CD4-positive, CD25-positive, alpha-beta regulatory T cell (primary cell): ENCODE data around the gene CCDC39. TPM values are rescaled to one million over a fixed set of nuclear protein-coding genes. Genes with fewer than 3 reads are reported as not detected.
"Not testable (repeated sequence)": the region's sequence is repeated elsewhere in the genome, so short reads cannot be mapped to it uniquely, and the experiment has no call there.

Experiments
- ATAC-seq, 2 donors: fragments of 150-1000 bp; cut with Tn5 transposase; one replicate each; pipeline ENCODE4 v1.10.0; 2021; ENCODE audit warnings: low read depth in 2 of 2, moderate number of reproducible peaks in 2 of 2, moderate library complexity in 1 of 2
- DNase-seq, 3 donors: peaks; one replicate each; pipeline versions ENCODE4 v3.0.0 to v3.0.0-alpha.2; 2012 to 2022; ENCODE audit warnings: mixed read lengths in 1 of 3
- H3K27ac ChIP-seq: one replicate; pipeline ENCODE4 v1.7.0; 2013; ENCODE audit warnings: mild to moderate bottlenecking, low read length; ENCODE audit not compliant: insufficient read depth, poor library complexity, severe bottlenecking
- H3K27me3 ChIP-seq: one replicate; pipeline ENCODE4 v1.7.0; 2013; ENCODE audit warnings: low read length; ENCODE audit not compliant: control insufficient read depth, insufficient read depth
- H3K36me3 ChIP-seq: one replicate; pipeline ENCODE4 v1.7.0; 2013; ENCODE audit warnings: mild to moderate bottlenecking, low read length, moderate library complexity; ENCODE audit not compliant: control insufficient read depth, insufficient read depth
- H3K4me1 ChIP-seq: 2 replicates; pipeline ENCODE4 v1.7.0; 2013; ENCODE audit warnings: mild to moderate bottlenecking, low read length; ENCODE audit not compliant: insufficient read depth, control insufficient read depth, poor library complexity, severe bottlenecking
- H3K4me3 ChIP-seq: one replicate; pipeline ENCODE4 v1.7.0; 2013; ENCODE audit warnings: low read depth, mild to moderate bottlenecking, low read length, moderate library complexity
- H3K9me3 ChIP-seq, 2 experiments: 1 replicate in 1 of 2; 2 replicates in 1 of 2; pipeline ENCODE4 v1.7.0; 2013; ENCODE audit warnings: low read length in 2 of 2, mild to moderate bottlenecking in 1 of 2, moderate library complexity in 1 of 2; ENCODE audit not compliant: control insufficient read depth in 2 of 2
- H3K27ac Mint-ChIP-seq, 3 donors: one replicate each; pipeline ENCODE4 v1.8.0; 2020 to 2022; ENCODE audit warnings: mild to moderate bottlenecking in 3 of 3, mixed read lengths in 3 of 3, moderate library complexity in 2 of 3
- H3K27me3 Mint-ChIP-seq: one replicate; pipeline ENCODE4 v1.8.0; 2022; ENCODE audit warnings: mild to moderate bottlenecking, mixed read lengths
- H3K36me3 Mint-ChIP-seq: one replicate; pipeline ENCODE4 v1.8.0; 2020; ENCODE audit warnings: mixed read lengths
- H3K4me1 Mint-ChIP-seq, 4 donors: one replicate each; pipeline ENCODE4 v1.8.0; 2020 to 2022; ENCODE audit warnings: mixed read lengths in 4 of 4, mild to moderate bottlenecking in 1 of 4
- H3K4me3 Mint-ChIP-seq, 4 donors: one replicate each; pipeline ENCODE4 v1.8.0; 2020 to 2022; ENCODE audit warnings: mild to moderate bottlenecking in 4 of 4, mixed read lengths in 4 of 4, moderate library complexity in 3 of 4
- H3K9me3 Mint-ChIP-seq, 7 donors: one replicate each; pipeline ENCODE4 v1.8.0; 2020 to 2022; ENCODE audit warnings: mixed read lengths in 7 of 7, mild to moderate bottlenecking in 3 of 7, moderate library complexity in 2 of 7
- polyA plus RNA-seq, 4 donors: library from polyadenylated mRNA; unstranded; fragments of 300-500 nt; fragmentation: Illumina TruSeq; gene quantifications; one replicate each; pipeline ENCODE4 v1.2.3, GENCODE V29; 2021
- total RNA-seq: library from RNA; stranded (reverse); gene quantifications from one replicate; pipeline ENCODE4 v1.2.3, GENCODE V29; 2022

Gene CCDC39
- total and polyA plus RNA-seq, 5 donors from 2014 or later: not detected

DNA sequence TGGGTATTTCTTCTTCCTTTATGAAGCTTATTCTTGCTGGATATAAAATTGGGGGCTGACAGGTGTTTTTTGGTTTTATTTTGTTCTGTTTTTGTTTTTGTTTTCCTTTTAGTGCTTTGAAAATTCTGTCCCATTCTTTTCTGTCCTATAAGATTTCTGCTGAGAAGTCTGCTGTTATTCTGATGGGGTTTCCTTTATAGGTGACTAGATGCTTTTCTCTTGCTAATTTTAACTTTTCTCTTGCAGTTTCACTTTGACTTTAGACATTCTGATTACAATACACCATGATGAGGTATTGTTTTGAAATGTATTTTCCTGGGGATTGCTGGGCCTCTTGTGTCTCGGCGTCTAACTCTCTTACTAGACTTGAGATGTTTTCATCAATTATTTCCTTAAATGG is 54.6 kb downstream of the CCDC39 start:
- H3K27me3 ChIP-seq: no peaks in the 10 kb centered on the region
- Mint-ChIP-seq H3K27ac (peak overlapping the region in 1 of 3 donors; percentile 47), H3K9me3 (peaks cover 0 to 11% (median 3%) of the 10 kb centered on the region in 7 donors), H3K36me3 (peaks cover 25% of the 10 kb centered on the region), H3K4me1 (peaks cover 11 to 27% (median 20%) of the 10 kb centered on the region in 4 donors), H3K4me3 (no peak overlapping the region), H3K27me3 (no peaks in the 10 kb centered on the region)
- no peaks in the 10 kb centered on the region for H3K4me1 ChIP-seq
- ATAC-seq: no peak
- peaks cover 8% of the 10 kb centered on the region for H3K36me3 ChIP-seq
- no peak overlapping the region for H3K4me3 ChIP-seq
- H3K27ac ChIP-seq: no peak overlapping the region
- no peaks in the 10 kb centered on the region for H3K9me3 ChIP-seq
- DNase-seq: peak in 1 of 3 donors; percentile 27

DNA sequence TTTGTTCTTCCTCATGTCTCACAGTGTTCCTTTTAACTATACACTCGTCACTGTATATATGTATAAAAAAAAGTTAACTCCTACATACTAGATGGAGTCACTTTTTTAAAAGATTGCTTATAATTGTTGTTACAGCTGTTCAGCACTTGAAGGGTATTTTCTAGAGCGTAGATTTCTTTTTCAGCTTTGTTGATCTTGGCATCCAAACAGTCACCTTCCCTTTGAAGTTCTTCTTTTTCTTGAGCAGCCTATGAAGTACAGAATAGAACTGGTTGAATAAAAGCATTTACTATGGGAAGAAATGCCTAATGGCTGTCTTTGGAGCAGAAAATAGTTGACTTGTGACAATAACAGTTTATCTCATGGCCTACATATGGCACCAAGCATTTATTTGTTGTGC is 59.6 kb downstream of the CCDC39 start:
- Mint-ChIP-seq H3K27me3 (no peaks in the 10 kb centered on the region), H3K4me1 (peaks cover 3 to 30% (median 14%) of the 10 kb centered on the region in 4 donors), H3K36me3 (peaks cover 5% of the 10 kb centered on the region), H3K4me3 (no peak overlapping the region), H3K27ac (no peak overlapping the region), H3K9me3 (peaks cover 0 to 15% (median 0%) of the 10 kb centered on the region in 7 donors)
- DNase-seq (no peak), ATAC-seq (no peak)
- no peak overlapping the region for H3K4me3 ChIP-seq
- peaks cover 9% of the 10 kb centered on the region for H3K36me3 ChIP-seq
- H3K27ac ChIP-seq: no peak overlapping the region
- no peaks in the 10 kb centered on the region for H3K27me3 ChIP-seq
- no peaks in the 10 kb centered on the region for H3K4me1 ChIP-seq
- H3K9me3 ChIP-seq: no peaks in the 10 kb centered on the region

DNA sequence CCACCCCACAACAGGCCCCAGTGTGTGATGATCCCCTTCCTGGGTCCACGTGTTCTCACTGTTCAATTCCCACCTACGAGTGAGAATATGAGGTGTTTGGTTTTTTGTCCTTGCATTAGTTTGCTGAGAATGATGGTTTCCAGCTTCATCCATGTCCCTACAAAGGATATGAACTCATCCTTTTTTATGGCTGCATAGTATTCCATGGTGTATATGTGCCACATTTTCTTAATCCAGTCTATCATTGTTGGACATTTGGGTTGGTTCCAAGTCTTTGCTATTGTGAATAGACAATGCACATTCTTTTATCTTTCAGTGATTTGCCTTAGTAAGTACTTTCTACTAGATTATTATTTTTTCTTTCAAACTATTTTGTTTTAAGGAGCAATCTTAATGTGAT is 60.7 kb downstream of the CCDC39 start:
- not testable (repeated sequence) for H3K4me3 Mint-ChIP-seq, ATAC-seq
- H3K4me1 Mint-ChIP-seq: peaks cover 0 to 20% (median 10%) of the 10 kb centered on the region in 4 donors

DNA sequence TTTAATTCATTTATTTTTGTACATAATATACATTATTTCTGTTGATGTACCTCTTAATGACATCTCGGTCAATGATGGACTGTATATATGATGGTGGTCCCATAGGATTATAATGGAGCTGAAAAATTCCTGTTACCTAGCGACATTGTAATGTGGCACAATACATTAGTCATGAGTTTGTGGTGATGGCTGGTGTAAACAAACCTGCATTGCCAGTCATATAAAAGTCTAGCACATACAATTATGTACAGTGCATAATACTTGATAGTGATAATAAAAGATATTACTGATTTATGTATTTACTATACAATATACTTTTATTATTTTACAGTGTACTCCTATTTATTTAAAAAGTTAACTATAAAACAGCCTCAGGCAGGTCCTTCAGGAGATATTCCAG is 62.2 kb downstream of the CCDC39 start:
- peaks cover 0 to 20% (median 2%) of the 10 kb centered on the region in 4 donors for H3K4me1 Mint-ChIP-seq

More for the DNA sequence above, 60.7 kb downstream of the CCDC39 start:
- H3K9me3 Mint-ChIP-seq: peaks cover 0 to 15% (median 0%) of the 10 kb centered on the region in 7 donors
- H3K4me3 ChIP-seq, H3K27ac Mint-ChIP-seq, H3K27me3 Mint-ChIP-seq, H3K27me3 ChIP-seq, DNase-seq, H3K4me1 ChIP-seq, H3K36me3 Mint-ChIP-seq, H3K36me3 ChIP-seq, H3K9me3 ChIP-seq, H3K27ac ChIP-seq: not testable (repeated sequence)

DNA sequence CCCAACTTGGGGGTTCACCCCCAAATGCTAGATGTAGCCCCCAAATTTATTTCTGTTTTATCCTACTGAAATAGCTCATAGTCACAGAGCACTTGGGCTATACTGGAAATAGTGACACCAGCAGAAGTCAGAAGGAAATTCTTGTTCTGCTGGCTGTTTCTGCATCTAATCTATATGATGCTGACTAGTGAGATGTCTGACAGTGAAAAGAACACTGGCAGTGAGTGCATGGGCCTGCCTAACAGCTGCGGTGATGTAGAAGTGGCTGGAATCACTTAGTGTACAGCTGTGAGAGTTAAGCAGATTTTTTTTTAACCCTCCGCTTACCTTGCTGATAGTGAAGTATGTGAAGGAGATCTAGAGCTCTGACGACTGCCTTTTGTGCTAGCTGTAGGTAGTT is 63.3 kb downstream of the CCDC39 start:
- Histone ChIP-seq H3K36me3 (peaks cover 29% of the 10 kb centered on the region), H3K9me3 (no peaks in the 10 kb centered on the region), H3K27ac (peak overlapping the region; percentile 19), H3K4me1 (no peaks in the 10 kb centered on the region), H3K27me3 (no peaks in the 10 kb centered on the region), H3K4me3 (no peak overlapping the region)
- H3K4me1 Mint-ChIP-seq: peaks cover 0 to 20% (median under 1%) of the 10 kb centered on the region in 4 donors
- H3K9me3 Mint-ChIP-seq: peaks cover 0 to 14% (median 0%) of the 10 kb centered on the region in 7 donors
- H3K36me3 Mint-ChIP-seq: peaks cover 8% of the 10 kb centered on the region
- DNase-seq: no peak
- no peak for ATAC-seq
- H3K4me3 Mint-ChIP-seq: no peak overlapping the region
- H3K27ac Mint-ChIP-seq: no peak overlapping the region
- H3K27me3 Mint-ChIP-seq: no peaks in the 10 kb centered on the region

More for the DNA sequence above, 62.2 kb downstream of the CCDC39 start:
- Histone ChIP-seq H3K27me3 (no peaks in the 10 kb centered on the region), H3K4me3 (no peak overlapping the region), H3K36me3 (peaks cover 18% of the 10 kb centered on the region), H3K27ac (no peak overlapping the region), H3K4me1 (no peaks in the 10 kb centered on the region), H3K9me3 (no peaks in the 10 kb centered on the region)
- Mint-ChIP-seq H3K9me3 (peaks cover 0 to 15% (median 0%) of the 10 kb centered on the region in 7 donors), H3K27me3 (no peaks in the 10 kb centered on the region), H3K4me3 (no peak overlapping the region), H3K36me3 (peaks cover 8% of the 10 kb centered on the region), H3K27ac (no peak overlapping the region)
- DNase-seq: no peak
- no peak for ATAC-seq

DNA sequence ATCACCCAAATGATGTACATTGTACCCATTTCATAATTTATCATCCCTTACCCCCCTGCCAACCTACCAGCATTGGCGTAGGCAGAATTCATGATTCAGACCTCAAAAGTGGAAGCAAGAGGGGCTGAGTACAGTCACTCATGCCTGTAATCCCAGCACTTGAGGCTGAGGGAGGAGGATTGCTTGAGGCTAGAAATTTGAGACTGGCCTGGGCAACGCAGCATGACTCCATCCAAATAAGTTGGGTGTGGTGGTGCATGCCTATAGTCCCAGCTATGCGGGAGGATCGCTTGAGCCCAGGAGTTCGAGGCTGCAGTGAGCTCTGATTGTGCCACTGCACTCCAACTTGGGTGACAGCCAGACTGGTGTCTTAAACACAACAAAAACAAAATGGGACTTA is 66.9 kb downstream of the CCDC39 start:
- Mint-ChIP-seq H3K4me3 (peak overlapping the region in 1 of 4 donors; percentile 29), H3K4me1 (peaks cover 4 to 28% (median 9%) of the 10 kb centered on the region in 4 donors), H3K27me3 (no peaks in the 10 kb centered on the region), H3K9me3 (no peaks in the 10 kb centered on the region), H3K36me3 (peaks cover 26% of the 10 kb centered on the region), H3K27ac (no peak overlapping the region)
- ATAC-seq: no peak
- H3K4me1 ChIP-seq: no peaks in the 10 kb centered on the region
- no peak overlapping the region for H3K27ac ChIP-seq
- no peak overlapping the region for H3K4me3 ChIP-seq
- H3K36me3 ChIP-seq: peaks cover 61% of the 10 kb centered on the region
- H3K27me3 ChIP-seq: no peaks in the 10 kb centered on the region
- no peak for DNase-seq
- no peaks in the 10 kb centered on the region for H3K9me3 ChIP-seq

DNA sequence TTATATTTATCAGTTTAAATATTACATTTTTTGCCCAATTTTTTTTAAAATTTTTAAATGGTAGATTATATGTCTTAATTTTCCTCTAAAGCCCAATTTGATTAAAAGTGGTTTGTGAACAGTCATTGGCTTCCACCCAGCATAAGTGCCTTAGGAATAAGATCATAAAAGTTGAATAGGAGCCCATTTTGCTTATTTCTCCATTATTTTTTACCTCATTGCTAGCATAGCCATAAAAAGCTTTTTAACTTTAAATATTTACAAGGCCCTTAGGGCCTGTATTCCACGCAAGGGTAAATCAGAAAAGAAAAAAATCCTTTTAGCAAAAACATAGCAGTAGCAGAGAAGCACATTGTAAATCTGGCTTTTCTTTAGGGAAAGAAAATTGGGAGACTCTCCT is 68.3 kb downstream of the CCDC39 start:
- H3K36me3 Mint-ChIP-seq: peaks cover 31% of the 10 kb centered on the region
- Histone ChIP-seq H3K36me3 (peaks cover 73% of the 10 kb centered on the region), H3K4me1 (no peaks in the 10 kb centered on the region), H3K27ac (no peak overlapping the region), H3K9me3 (no peaks in the 10 kb centered on the region), H3K27me3 (no peaks in the 10 kb centered on the region), H3K4me3 (no peak overlapping the region)
- no peak overlapping the region for H3K4me3 Mint-ChIP-seq
- ATAC-seq (no peak), DNase-seq (no peak)
- H3K27ac Mint-ChIP-seq: no peak overlapping the region
- no peaks in the 10 kb centered on the region for H3K9me3 Mint-ChIP-seq
- no peaks in the 10 kb centered on the region for H3K27me3 Mint-ChIP-seq
- H3K4me1 Mint-ChIP-seq: peaks cover 6 to 35% (median 13%) of the 10 kb centered on the region in 4 donors
